HepG2 (cell line): ENCODE data around the gene GIPC2. TPM values are rescaled to one million over a fixed set of nuclear protein-coding genes. Genes with fewer than 3 reads are reported as not detected.
"Not testable (repeated sequence)": the region's sequence is repeated elsewhere in the genome, so short reads cannot be mapped to it uniquely, and the experiment has no call there.

Experiments
- ATAC-seq: fragments of 200-7000 bp; cut with Tn5 transposase; 3 replicates; pipeline ENCODE4 v1.9.1; 2020; ENCODE audit warnings: mild to moderate bottlenecking, moderate library complexity
- BruUV-seq: library from RNA; stranded (reverse); fragments of 400-500 nt; replicated peaks from 2 replicates; lab custom pipeline; 2021; lab: Mats Ljungman, UMichigan
- CTCF ChIA-PET: fragments of 300-600 bp; formaldehyde crosslinking; extraction: SDS; loops from one replicate; lab custom pipeline; 2021; ENCODE audit warnings: low total read pairs, inconsistent platforms, low intra/inter-chr PET ratio; lab: Yijun Ruan, JAX
- POLR2A ChIA-PET: fragments of 350-600 bp; sonication (Branson Sonifier 250); formaldehyde crosslinking; loops from one replicate; lab custom pipeline; 2020; ENCODE audit warnings: antibody characterized with exemption, inconsistent platforms; lab: Yijun Ruan, JAX
- DNase-seq: peaks from one replicate; pipeline ENCODE4 v3.0.0-alpha.2; 2015; ENCODE audit warnings: low spot score
- FAIRE-seq: peaks from 3 replicates; lab custom pipeline; 2011; peaks lifted over from hg19 to GRCh38; lab: Jason Lieb, UNC
- H2AFZ ChIP-seq: one replicate; pipeline ENCODE4 v1.6.1; 2011; ENCODE audit warnings: low read length, inconsistent platforms
- H3K27ac ChIP-seq: fragments of 300-600 bp; 3 replicates; pipeline ENCODE4 v1.8.0; 2011; ENCODE audit warnings: mixed run types, mild to moderate bottlenecking, mixed read lengths, low read length, inconsistent platforms; ENCODE audit not compliant: insufficient read depth; ENCODE audit errors: extremely low read length
- H3K27me3 ChIP-seq, 2 experiments: fragments of 200-600 bp in 1 of 2; 2 replicates in 1 of 2; 3 replicates in 1 of 2; pipeline versions ENCODE4 v1.6.0 to v1.8.0; 2011; ENCODE audit warnings: low read length in 2 of 2, mild to moderate bottlenecking in 2 of 2, moderate library complexity in 2 of 2, inconsistent platforms in 1 of 2; ENCODE audit not compliant: insufficient read depth in 2 of 2, control insufficient read depth in 1 of 2
- H3K36me3 ChIP-seq, 2 experiments: fragments of 200-600 bp in 1 of 2; replicated peaks in 1 of 2; 2 replicates in 1 of 2; 3 replicates in 1 of 2; pipeline versions ENCODE4 v1.5.1 to v1.8.0; 2011; ENCODE audit warnings: low read length in 2 of 2, inconsistent platforms in 1 of 2; ENCODE audit not compliant: insufficient read depth in 2 of 2, control insufficient read depth in 1 of 2
- H3K4me1 ChIP-seq: 2 replicates; pipeline ENCODE4 v1.5.1; 2012; ENCODE audit warnings: low read length, inconsistent platforms; ENCODE audit not compliant: insufficient read depth
- H3K4me2 ChIP-seq: 2 replicates; pipeline ENCODE4 v1.6.0; 2011; ENCODE audit warnings: low read depth, low read length, inconsistent platforms
- H3K4me3 ChIP-seq, 3 experiments: fragments of 200-600 bp in 1 of 3; sonication (generic), shearing (Covaris generic) in 1 of 3; replicated peaks in 1 of 3; 2 replicates each; pipeline ENCODE4 v1.5.1; 2011 to 2016; ENCODE audit warnings: low read length in 3 of 3, inconsistent platforms in 2 of 3, low read depth in 2 of 3, mild to moderate bottlenecking in 2 of 3, control low read depth in 1 of 3, mixed read lengths in 1 of 3; ENCODE audit not compliant: insufficient read depth in 1 of 3
- H3K79me2 ChIP-seq: one replicate; pipeline ENCODE4 v1.6.1; 2011; ENCODE audit warnings: low read length, inconsistent platforms; ENCODE audit not compliant: insufficient read depth
- H3K9ac ChIP-seq: 2 replicates; pipeline ENCODE4 v1.6.0; 2011; ENCODE audit warnings: mild to moderate bottlenecking, low read depth, low read length, inconsistent platforms; ENCODE audit not compliant: insufficient read depth
- H3K9me3 ChIP-seq: 2 replicates; pipeline ENCODE4 v1.5.1; 2012; ENCODE audit warnings: mild to moderate bottlenecking, low read length
- H4K20me1 ChIP-seq: 2 replicates; pipeline ENCODE4 v1.6.0; 2011; ENCODE audit warnings: inconsistent platforms, mild to moderate bottlenecking, low read length, moderate library complexity; ENCODE audit not compliant: insufficient read depth
- NFAT5 ChIP-seq: sonication (generic); formaldehyde crosslinking; IDR thresholded peaks from 2 replicates; pipeline ENCODE4 v1.4.0; 2020; ENCODE audit warnings: missing genetic modification reagents
- PAF1 ChIP-seq: IDR thresholded peaks from 2 replicates; pipeline ENCODE4 v1.6.1; 2016; ENCODE audit warnings: missing genetic modification reagents, missing compliant biosample characterization
- ZBTB44 ChIP-seq: sonication (generic); formaldehyde crosslinking; IDR thresholded peaks from 2 replicates; pipeline ENCODE4 v1.4.0; 2020; ENCODE audit warnings: missing genetic modification reagents
- in situ Hi-C: cut with HindIII; loops from 2 replicates; pipeline ENCODE4 v1.10.0; 2017; ENCODE audit warnings: low pct_unique_long_range_greater_than_20kb; ENCODE audit not compliant: extremely low pct_ligation_motif_present
- intact Hi-C: fragments of 100-400 bp; cut with micrococcal nuclease; formaldehyde crosslinking; loops from one replicate; pipeline ENCODE4 v1.10.0; 2022; ENCODE audit not compliant: unreplicated experiment
- polyA plus RNA-seq, 8 experiments: library from polyadenylated mRNA; depleted of rRNA in 3 of 8; stranded (reverse) in 7 of 8; unstranded in 1 of 8; fragments of >200 nt; fragmentation: Illumina TruSeq in 4 of 8; extraction: Trizol in 4 of 8; gene quantifications; 2 replicates each; pipeline versions ENCODE4 v1.2.1 to v1.2.3, GENCODE V29; 2011 to 2016; ENCODE audit warnings: low read depth in 4 of 8, missing spikeins in 1 of 8, mixed read lengths in 1 of 8; ENCODE audit not compliant: insufficient read depth in 1 of 8
- total RNA-seq, 5 experiments: library from RNA; depleted of rRNA; stranded (reverse); fragments of >200 nt; fragmentation: Illumina TruSeq; extraction: Trizol; gene quantifications; 2 replicates each; pipeline ENCODE4 v1.2.3, GENCODE V29; 2016; ENCODE audit warnings: low read depth in 1 of 5

The GIPC2 gene
- total and polyA plus RNA-seq, 2 of the 13 experiments (the other 11 are each of a cell fraction or from before 2014, with no cell fraction given), result 6.1 to 21.6 TPM

GRCh38 chr1:78081980-78082860 lies 36.5 kb downstream of the GIPC2 start (continued):
- TF ChIP-seq ZBTB44 (CRISPR knock-in tag), result no peak
- no peak for TF ChIP-seq NFAT5
- no peak for TF ChIP-seq PAF1 (CRISPR knock-in tag)
- TF ChIP-seq, all 625 proteins: peak for 0

GRCh38 chr1:78084639-78085038 lies 38.9 kb downstream of the GIPC2 start:
- FAIRE-seq, intact Hi-C loops, in situ Hi-C loops, H3K27me3 ChIP-seq, CTCF ChIA-PET, POLR2A ChIA-PET, H4K20me1 ChIP-seq, H2AFZ ChIP-seq, BruUV-seq, H3K4me3 ChIP-seq, DNase-seq, H3K27ac ChIP-seq, H3K9ac ChIP-seq, H3K79me2 ChIP-seq, H3K4me2 ChIP-seq, ATAC-seq: not testable (repeated sequence)
- Histone ChIP-seq H3K9me3 (peaks cover 14% of the 10 kb centered on the region), H3K36me3 (peaks cover 1 to 16% of the 10 kb centered on the region in 2 experiments; a peak in 4 of 5 replicates), H3K4me1 (peaks cover 14% of the 10 kb centered on the region)
